PC-3 (cell line): ENCODE data around the gene CARMIL1. TPM values are rescaled to one million over a fixed set of nuclear protein-coding genes. Genes with fewer than 3 reads are reported as not detected.

Experiments used
- ATAC-seq: fragments of 200-7000 bp; cut with Tn5 transposase; 2 replicates; pipeline ENCODE4 v1.9.1; 2020; ENCODE audit warnings: mild to moderate bottlenecking, moderate library complexity
- BruUV-seq: library from RNA; stranded (reverse); fragments of 400-500 nt; replicated peaks from 2 replicates; lab custom pipeline; 2021; lab: Mats Ljungman, UMichigan
- CTCF ChIA-PET: fragments of 300-600 bp; sonication (Branson Sonifier 250); formaldehyde crosslinking; loops from one replicate; lab custom pipeline; 2022; ENCODE audit warnings: antibody characterized with exemption; lab: Charles Lee
- POLR2A ChIA-PET: fragments of 300-600 bp; sonication (Branson Sonifier 250); formaldehyde crosslinking; loops from one replicate; lab custom pipeline; 2022; ENCODE audit warnings: antibody characterized with exemption; ENCODE audit not compliant: unreplicated experiment; lab: Charles Lee
- DNase-seq: peaks from one replicate; pipeline ENCODE4 v3.0.0-alpha.2; 2015
- H2AFZ ChIP-seq: fragments of 300-600 bp; sonication (generic); 2 replicates; pipeline ENCODE4 v1.6.0; 2016; ENCODE audit warnings: antibody characterized with exemption, low read length
- H3F3A ChIP-seq: fragments of 300-600 bp; sonication (generic); one replicate; pipeline ENCODE4 v1.6.0; 2017; ENCODE audit warnings: antibody characterized with exemption, low read length, control low read depth, mild to moderate bottlenecking; ENCODE audit not compliant: unreplicated experiment
- H3K27ac ChIP-seq: fragments of 300-600 bp; sonication (generic); 2 replicates; pipeline ENCODE4 v1.5.1; 2016; ENCODE audit warnings: mild to moderate bottlenecking, low read length
- H3K27me3 ChIP-seq: fragments of 300-600 bp; sonication (generic); 2 replicates; pipeline ENCODE4 v1.6.1; 2016; ENCODE audit warnings: low read length, mixed read lengths
- H3K36me3 ChIP-seq: fragments of 300-600 bp; sonication (generic); 2 replicates; pipeline ENCODE4 v1.6.1; 2016; ENCODE audit warnings: low read depth, mixed run types, low read length, mixed read lengths
- H3K4me1 ChIP-seq: fragments of 300-600 bp; sonication (generic); 2 replicates; pipeline ENCODE4 v1.5.1; 2016; ENCODE audit warnings: low read length; ENCODE audit not compliant: insufficient read depth
- H3K4me2 ChIP-seq: fragments of 300-600 bp; sonication (generic); 2 replicates; pipeline ENCODE4 v1.6.0; 2016; ENCODE audit warnings: low read length
- H3K4me3 ChIP-seq: fragments of 300-600 bp; sonication (generic); 2 replicates; pipeline ENCODE4 v1.5.1; 2016; ENCODE audit warnings: mild to moderate bottlenecking, low read length, mixed read lengths
- H3K79me2 ChIP-seq: fragments of 300-600 bp; sonication (generic); 2 replicates; pipeline ENCODE4 v1.6.1; 2017; ENCODE audit warnings: low read length, mixed read lengths
- H3K9ac ChIP-seq: fragments of 300-600 bp; sonication (generic); 2 replicates; pipeline ENCODE4 v1.6.0; 2016; ENCODE audit warnings: mild to moderate bottlenecking, low read length
- H3K9me2 ChIP-seq: fragments of 300-600 bp; sonication (generic); replicated peaks from 2 replicates; pipeline ENCODE4 v1.6.1; 2016; ENCODE audit warnings: mixed run types, low read length, mixed read lengths
- H3K9me3 ChIP-seq: fragments of 300-600 bp; sonication (generic); 2 replicates; pipeline ENCODE4 v1.6.1; 2016; ENCODE audit warnings: low read length, mixed read lengths
- H4K20me1 ChIP-seq: fragments of 300-600 bp; sonication (generic); 2 replicates; pipeline ENCODE4 v1.6.1; 2016; ENCODE audit warnings: low read length, mixed read lengths
- CTCF ChIP-seq: fragments of 300-600 bp; sonication (generic); conservative IDR thresholded peaks from 2 replicates; pipeline ENCODE4 v1.5.1; 2017; ENCODE audit warnings: antibody characterized with exemption, low read depth, mild to moderate bottlenecking, low read length
- EZH2 ChIP-seq: fragments of 300-600 bp; sonication (generic); IDR thresholded peaks from one replicate; pipeline ENCODE4 v1.6.1; 2017; ENCODE audit warnings: antibody characterized with exemption, mild to moderate bottlenecking, low read length; ENCODE audit not compliant: unreplicated experiment
- EZH2phosphoT487 ChIP-seq: fragments of 300-600 bp; sonication (generic); IDR thresholded peaks from 2 replicates; pipeline ENCODE4 v1.6.1; 2018; ENCODE audit warnings: mild to moderate bottlenecking, antibody characterized with exemption, low read length, borderline replicate concordance
- intact Hi-C: fragments of 100-400 bp; cut with micrococcal nuclease; formaldehyde crosslinking; loops from 2 replicates; pipeline ENCODE4 v1.9.0; 2023
- total RNA-seq: library from RNA; depleted of rRNA; stranded (reverse); fragments of >200 nt; gene quantifications from 2 replicates; pipeline ENCODE4 v1.2.3, GENCODE V29; 2014

CARMIL1 gene
- total RNA-seq, 1 experiment from 2014 or later, result 22.0 TPM

- Histone ChIP-seq H4K20me1 (no peaks in the 10 kb centered on the region), H3K36me3 (no peaks in the 10 kb centered on the region), H3K4me3 (no peak overlapping the region), H3K9me3 (no peaks in the 10 kb centered on the region), H3K9me2 (no peaks in the 10 kb centered on the region), H2AFZ (no peak overlapping the region), H3F3A (no peaks in the 10 kb centered on the region), H3K27ac (no peak overlapping the region), H3K4me2 (no peak overlapping the region), H3K4me1 (peaks cover 21% of the 10 kb centered on the region), H3K9ac (no peak overlapping the region), H3K27me3 (no peaks in the 10 kb centered on the region), H3K79me2 (no peaks in the 10 kb centered on the region)
- CTCF ChIA-PET, result interaction anchor here (0.5 kb wide), 1 partner anchor 26 kb away, joined by 3 read pairs; no protein-coding TSS in a partner anchor
- POLR2A ChIA-PET, result no interaction called here
- DNase-seq (peak; percentile 48), ATAC-seq (peak; percentile 46; the same call in 1 of the 2 replicates)
- intact Hi-C loops, result no loop called here
- peak; percentile 30; the same call in 1 of the 2 replicates for TF ChIP-seq CTCF
- TF ChIP-seq EZH2phosphoT487, result no peak
- BruUV-seq, result no TSS peak
Observed at GRCh38 chr6:25472306-25472705, 193.1 kb downstream of the CARMIL1 start.

GRCh38 chr6:25472906-25473305 is 193.7 kb downstream of the CARMIL1 start:
- H3K79me2 ChIP-seq, result no peaks in the 10 kb centered on the region
- intact Hi-C loops, result no loop called here
- POLR2A ChIA-PET, result no interaction called here

GRCh38 chr6:25473447-25473846 is 194.3 kb downstream of the CARMIL1 start:
- no peak overlapping the region for H3K4me3 ChIP-seq
- intact Hi-C loops, result no loop called here
- H2AFZ ChIP-seq, result no peak overlapping the region
- ChIA-PET CTCF (no interaction called here), POLR2A (no interaction called here)
- H3K9ac ChIP-seq, result no peak overlapping the region
- no peaks in the 10 kb centered on the region for H3K36me3 ChIP-seq
- BruUV-seq, result no TSS peak
- H3K27me3 ChIP-seq, result no peaks in the 10 kb centered on the region
- H3K27ac ChIP-seq, result no peak overlapping the region
- H3K9me3 ChIP-seq, result no peaks in the 10 kb centered on the region
- TF ChIP-seq CTCF (no peak), EZH2 (no peak), EZH2phosphoT487 (no peak)
- no peak overlapping the region for H3K4me2 ChIP-seq
- H3F3A ChIP-seq, result no peaks in the 10 kb centered on the region
- no peaks in the 10 kb centered on the region for H4K20me1 ChIP-seq
- no peaks in the 10 kb centered on the region for H3K79me2 ChIP-seq
- DNase-seq (no peak), ATAC-seq (no peak)
- no peaks in the 10 kb centered on the region for H3K9me2 ChIP-seq
- H3K4me1 ChIP-seq, result peaks cover 24% of the 10 kb centered on the region

More at GRCh38 chr6:25472906-25473305, 193.7 kb downstream of the CARMIL1 start:
- DNase-seq (no peak), ATAC-seq (no peak)
- no peak for TF ChIP-seq CTCF
- CTCF ChIA-PET, result interaction anchor here (0.5 kb wide), 1 partner anchor 26 kb away, joined by 3 read pairs; no protein-coding TSS in a partner anchor
- Histone ChIP-seq H3F3A (no peaks in the 10 kb centered on the region), H3K9ac (no peak overlapping the region), H3K36me3 (no peaks in the 10 kb centered on the region), H4K20me1 (no peaks in the 10 kb centered on the region), H3K27me3 (no peaks in the 10 kb centered on the region), H2AFZ (no peak overlapping the region), H3K9me2 (no peaks in the 10 kb centered on the region), H3K27ac (no peak overlapping the region), H3K9me3 (no peaks in the 10 kb centered on the region), H3K4me1 (peaks cover 24% of the 10 kb centered on the region), H3K4me3 (no peak overlapping the region), H3K4me2 (no peak overlapping the region)
- BruUV-seq, result no TSS peak
